ENCODE measurements around the gene SRRT.

The SRRT gene

DNA sequence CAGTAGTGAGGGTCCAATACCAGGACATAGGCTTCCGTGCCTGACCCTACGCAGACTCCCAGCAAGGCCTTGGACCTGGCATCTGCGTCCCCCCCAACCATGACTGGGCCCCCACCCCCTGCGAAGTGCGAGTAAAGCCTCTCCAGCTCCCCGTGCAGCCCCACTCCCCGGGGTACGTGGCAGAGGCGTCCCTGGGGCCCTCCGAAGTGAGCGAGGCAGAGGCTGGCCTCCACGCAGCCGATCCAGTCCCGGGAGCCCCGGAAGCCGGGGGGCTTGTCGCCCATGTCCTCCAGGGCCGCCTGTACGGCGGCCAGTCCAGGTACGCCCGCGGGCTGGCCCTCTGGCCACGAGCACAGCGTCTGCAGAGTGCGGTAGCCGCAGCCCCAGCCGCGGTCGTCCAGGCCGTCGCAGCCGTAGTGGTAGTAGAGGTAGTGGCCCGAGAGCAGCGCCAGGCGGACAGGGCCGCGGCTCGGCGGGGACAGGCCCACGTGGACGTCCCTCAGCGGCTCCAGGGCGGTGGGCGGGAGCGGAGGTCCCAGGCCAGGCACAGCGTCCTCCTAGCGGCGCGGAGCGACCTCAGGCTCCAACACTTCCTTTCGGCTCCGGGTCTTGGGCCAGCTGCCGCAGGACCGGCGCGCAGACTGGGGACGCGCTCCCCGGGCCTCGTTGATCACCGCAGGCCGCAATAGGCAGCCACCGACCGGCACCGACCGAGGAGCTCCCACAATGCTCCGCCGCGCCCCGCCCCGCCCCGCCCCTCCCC lies 14.3 kb downstream of the SRRT start, which contains the start of gene UFSP1 (continued):
- TF ChIP-seq, protein P1, sequence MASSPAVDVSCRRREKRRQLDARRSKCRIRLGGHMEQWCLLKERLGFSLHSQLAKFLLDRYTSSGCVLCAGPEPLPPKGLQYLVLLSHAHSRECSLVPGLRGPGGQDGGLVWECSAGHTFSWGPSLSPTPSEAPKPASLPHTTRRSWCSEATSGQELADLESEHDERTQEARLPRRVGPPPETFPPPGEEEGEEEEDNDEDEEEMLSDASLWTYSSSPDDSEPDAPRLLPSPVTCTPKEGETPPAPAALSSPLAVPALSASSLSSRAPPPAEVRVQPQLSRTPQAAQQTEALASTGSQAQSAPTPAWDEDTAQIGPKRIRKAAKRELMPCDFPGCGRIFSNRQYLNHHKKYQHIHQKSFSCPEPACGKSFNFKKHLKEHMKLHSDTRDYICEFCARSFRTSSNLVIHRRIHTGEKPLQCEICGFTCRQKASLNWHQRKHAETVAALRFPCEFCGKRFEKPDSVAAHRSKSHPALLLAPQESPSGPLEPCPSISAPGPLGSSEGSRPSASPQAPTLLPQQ (tag by site-specific recombination; IDR thresholded peaks at IDR 0.05): peak; percentile 86
- TF ChIP-seq, protein P2, sequence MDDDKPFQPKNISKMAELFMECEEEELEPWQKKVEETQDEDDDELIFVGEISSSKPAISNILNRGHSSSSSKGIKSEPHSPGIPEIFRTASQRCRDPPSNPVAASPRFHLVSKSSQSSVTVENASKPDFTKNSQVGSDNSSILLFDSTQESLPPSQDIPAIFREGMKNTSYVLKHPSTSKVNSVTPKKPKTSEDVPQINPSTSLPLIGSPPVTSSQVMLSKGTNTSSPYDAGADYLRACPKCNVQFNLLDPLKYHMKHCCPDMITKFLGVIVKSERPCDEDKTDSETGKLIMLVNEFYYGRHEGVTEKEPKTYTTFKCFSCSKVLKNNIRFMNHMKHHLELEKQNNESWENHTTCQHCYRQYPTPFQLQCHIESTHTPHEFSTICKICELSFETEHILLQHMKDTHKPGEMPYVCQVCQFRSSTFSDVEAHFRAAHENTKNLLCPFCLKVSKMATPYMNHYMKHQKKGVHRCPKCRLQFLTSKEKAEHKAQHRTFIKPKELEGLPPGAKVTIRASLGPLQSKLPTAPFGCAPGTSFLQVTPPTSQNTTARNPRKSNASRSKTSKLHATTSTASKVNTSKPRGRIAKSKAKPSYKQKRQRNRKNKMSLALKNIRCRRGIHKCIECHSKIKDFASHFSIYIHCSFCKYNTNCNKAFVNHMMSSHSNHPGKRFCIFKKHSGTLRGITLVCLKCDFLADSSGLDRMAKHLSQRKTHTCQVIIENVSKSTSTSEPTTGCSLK (tag by site-specific recombination; IDR thresholded peaks at IDR 0.05): no peak
- no peak for TF ChIP-seq ZNF621 (tag by site-specific recombination; IDR thresholded peaks at IDR 0.05)
- no peak for TF ChIP-seq ZNF596 (tag by site-specific recombination; IDR thresholded peaks at IDR 0.05)
- TF ChIP-seq, protein P3, sequence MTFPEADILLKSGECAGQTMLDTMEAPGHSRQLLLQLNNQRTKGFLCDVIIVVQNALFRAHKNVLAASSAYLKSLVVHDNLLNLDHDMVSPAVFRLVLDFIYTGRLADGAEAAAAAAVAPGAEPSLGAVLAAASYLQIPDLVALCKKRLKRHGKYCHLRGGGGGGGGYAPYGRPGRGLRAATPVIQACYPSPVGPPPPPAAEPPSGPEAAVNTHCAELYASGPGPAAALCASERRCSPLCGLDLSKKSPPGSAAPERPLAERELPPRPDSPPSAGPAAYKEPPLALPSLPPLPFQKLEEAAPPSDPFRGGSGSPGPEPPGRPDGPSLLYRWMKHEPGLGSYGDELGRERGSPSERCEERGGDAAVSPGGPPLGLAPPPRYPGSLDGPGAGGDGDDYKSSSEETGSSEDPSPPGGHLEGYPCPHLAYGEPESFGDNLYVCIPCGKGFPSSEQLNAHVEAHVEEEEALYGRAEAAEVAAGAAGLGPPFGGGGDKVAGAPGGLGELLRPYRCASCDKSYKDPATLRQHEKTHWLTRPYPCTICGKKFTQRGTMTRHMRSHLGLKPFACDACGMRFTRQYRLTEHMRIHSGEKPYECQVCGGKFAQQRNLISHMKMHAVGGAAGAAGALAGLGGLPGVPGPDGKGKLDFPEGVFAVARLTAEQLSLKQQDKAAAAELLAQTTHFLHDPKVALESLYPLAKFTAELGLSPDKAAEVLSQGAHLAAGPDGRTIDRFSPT (tag by site-specific recombination; IDR thresholded peaks at IDR 0.05): no peak
- no peak for TF ChIP-seq ZNF624 (tag by site-specific recombination; IDR thresholded peaks at IDR 0.05)
- TF ChIP-seq ZNF350 (tag by site-specific recombination; IDR thresholded peaks at IDR 0.05): no peak
- no peak for TF ChIP-seq ZNF248 (tag by site-specific recombination; IDR thresholded peaks at IDR 0.05)
- no peak for TF ChIP-seq ZNF514 (tag by site-specific recombination; IDR thresholded peaks at IDR 0.05)
- no peak for TF ChIP-seq ZNF473 (tag by site-specific recombination; IDR thresholded peaks at IDR 0.05)
- peak; percentile 68 for TF ChIP-seq ZNF600 (tag by site-specific recombination; IDR thresholded peaks at IDR 0.05)
- TF ChIP-seq ZFP37 (tag by site-specific recombination; IDR thresholded peaks at IDR 0.05): peak; percentile 99
- TF ChIP-seq, protein P4, sequence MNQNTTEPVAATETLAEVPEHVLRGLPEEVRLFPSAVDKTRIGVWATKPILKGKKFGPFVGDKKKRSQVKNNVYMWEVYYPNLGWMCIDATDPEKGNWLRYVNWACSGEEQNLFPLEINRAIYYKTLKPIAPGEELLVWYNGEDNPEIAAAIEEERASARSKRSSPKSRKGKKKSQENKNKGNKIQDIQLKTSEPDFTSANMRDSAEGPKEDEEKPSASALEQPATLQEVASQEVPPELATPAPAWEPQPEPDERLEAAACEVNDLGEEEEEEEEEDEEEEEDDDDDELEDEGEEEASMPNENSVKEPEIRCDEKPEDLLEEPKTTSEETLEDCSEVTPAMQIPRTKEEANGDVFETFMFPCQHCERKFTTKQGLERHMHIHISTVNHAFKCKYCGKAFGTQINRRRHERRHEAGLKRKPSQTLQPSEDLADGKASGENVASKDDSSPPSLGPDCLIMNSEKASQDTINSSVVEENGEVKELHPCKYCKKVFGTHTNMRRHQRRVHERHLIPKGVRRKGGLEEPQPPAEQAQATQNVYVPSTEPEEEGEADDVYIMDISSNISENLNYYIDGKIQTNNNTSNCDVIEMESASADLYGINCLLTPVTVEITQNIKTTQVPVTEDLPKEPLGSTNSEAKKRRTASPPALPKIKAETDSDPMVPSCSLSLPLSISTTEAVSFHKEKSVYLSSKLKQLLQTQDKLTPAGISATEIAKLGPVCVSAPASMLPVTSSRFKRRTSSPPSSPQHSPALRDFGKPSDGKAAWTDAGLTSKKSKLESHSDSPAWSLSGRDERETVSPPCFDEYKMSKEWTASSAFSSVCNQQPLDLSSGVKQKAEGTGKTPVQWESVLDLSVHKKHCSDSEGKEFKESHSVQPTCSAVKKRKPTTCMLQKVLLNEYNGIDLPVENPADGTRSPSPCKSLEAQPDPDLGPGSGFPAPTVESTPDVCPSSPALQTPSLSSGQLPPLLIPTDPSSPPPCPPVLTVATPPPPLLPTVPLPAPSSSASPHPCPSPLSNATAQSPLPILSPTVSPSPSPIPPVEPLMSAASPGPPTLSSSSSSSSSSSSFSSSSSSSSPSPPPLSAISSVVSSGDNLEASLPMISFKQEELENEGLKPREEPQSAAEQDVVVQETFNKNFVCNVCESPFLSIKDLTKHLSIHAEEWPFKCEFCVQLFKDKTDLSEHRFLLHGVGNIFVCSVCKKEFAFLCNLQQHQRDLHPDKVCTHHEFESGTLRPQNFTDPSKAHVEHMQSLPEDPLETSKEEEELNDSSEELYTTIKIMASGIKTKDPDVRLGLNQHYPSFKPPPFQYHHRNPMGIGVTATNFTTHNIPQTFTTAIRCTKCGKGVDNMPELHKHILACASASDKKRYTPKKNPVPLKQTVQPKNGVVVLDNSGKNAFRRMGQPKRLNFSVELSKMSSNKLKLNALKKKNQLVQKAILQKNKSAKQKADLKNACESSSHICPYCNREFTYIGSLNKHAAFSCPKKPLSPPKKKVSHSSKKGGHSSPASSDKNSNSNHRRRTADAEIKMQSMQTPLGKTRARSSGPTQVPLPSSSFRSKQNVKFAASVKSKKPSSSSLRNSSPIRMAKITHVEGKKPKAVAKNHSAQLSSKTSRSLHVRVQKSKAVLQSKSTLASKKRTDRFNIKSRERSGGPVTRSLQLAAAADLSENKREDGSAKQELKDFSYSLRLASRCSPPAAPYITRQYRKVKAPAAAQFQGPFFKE (tag by site-specific recombination; IDR thresholded peaks at IDR 0.05; ENCODE audit: borderline replicate concordance): no peak
- TF ChIP-seq ZNF777 (tag by site-specific recombination; IDR thresholded peaks at IDR 0.05; ENCODE audit: borderline replicate concordance): no peak
- TF ChIP-seq, protein P5, sequence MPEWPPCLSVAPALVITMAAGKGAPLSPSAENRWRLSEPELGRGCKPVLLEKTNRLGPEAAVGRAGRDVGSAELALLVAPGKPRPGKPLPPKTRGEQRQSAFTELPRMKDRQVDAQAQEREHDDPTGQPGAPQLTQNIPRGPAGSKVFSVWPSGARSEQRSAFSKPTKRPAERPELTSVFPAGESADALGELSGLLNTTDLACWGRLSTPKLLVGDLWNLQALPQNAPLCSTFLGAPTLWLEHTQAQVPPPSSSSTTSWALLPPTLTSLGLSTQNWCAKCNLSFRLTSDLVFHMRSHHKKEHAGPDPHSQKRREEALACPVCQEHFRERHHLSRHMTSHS (tag by site-specific recombination; IDR thresholded peaks at IDR 0.05): no peak
- TF ChIP-seq ZNF423 (tag by site-specific recombination; IDR thresholded peaks at IDR 0.05): no peak
- peak; percentile 73; the same call in 1 of the 2 replicates for TF ChIP-seq KLF7 (tag by site-specific recombination; IDR thresholded peaks at IDR 0.05; ENCODE audit: borderline replicate concordance)
- TF ChIP-seq, protein P6, sequence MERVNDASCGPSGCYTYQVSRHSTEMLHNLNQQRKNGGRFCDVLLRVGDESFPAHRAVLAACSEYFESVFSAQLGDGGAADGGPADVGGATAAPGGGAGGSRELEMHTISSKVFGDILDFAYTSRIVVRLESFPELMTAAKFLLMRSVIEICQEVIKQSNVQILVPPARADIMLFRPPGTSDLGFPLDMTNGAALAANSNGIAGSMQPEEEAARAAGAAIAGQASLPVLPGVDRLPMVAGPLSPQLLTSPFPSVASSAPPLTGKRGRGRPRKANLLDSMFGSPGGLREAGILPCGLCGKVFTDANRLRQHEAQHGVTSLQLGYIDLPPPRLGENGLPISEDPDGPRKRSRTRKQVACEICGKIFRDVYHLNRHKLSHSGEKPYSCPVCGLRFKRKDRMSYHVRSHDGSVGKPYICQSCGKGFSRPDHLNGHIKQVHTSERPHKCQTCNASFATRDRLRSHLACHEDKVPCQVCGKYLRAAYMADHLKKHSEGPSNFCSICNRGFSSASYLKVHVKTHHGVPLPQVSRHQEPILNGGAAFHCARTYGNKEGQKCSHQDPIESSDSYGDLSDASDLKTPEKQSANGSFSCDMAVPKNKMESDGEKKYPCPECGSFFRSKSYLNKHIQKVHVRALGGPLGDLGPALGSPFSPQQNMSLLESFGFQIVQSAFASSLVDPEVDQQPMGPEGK (tag by site-specific recombination; IDR thresholded peaks at IDR 0.05): peak; percentile 84
- TF ChIP-seq EGR2 (tag by site-specific recombination; IDR thresholded peaks at IDR 0.05; ENCODE audit: low read depth): peak; percentile 41
- TF ChIP-seq ZNF169 (tag by site-specific recombination; IDR thresholded peaks at IDR 0.05): no peak

Data from HEK293 (cell line).